H1 (cell line): ENCODE measurements around the gene CTNND2.

Source experiments
- EGR1 ChIP-seq: IDR thresholded peaks from 2 replicates; pipeline ENCODE4 v1.6.1; 2011; ENCODE audit warnings: low read depth, low read length, borderline replicate concordance
- EP300 ChIP-seq, 2 experiments: IDR thresholded peaks; 1 replicate in 1 of 2; 2 replicates in 1 of 2; pipeline ENCODE4 v1.6.1; 2011 to 2012; ENCODE audit warnings: low read depth in 2 of 2, low read length in 2 of 2, mild to moderate bottlenecking in 2 of 2, borderline replicate concordance in 1 of 2, inconsistent platforms in 1 of 2, moderate library complexity in 1 of 2
- GTF2F1 ChIP-seq: IDR thresholded peaks from 2 replicates; pipeline ENCODE4 v1.6.1; 2012; ENCODE audit warnings: low read depth, low read length, improper control_type of control experiment, borderline replicate concordance
- HDAC6 ChIP-seq: IDR thresholded peaks from one replicate; pipeline ENCODE4 v1.7.1; 2012; ENCODE audit warnings: low read depth, mild to moderate bottlenecking, inconsistent platforms, low read length, moderate library complexity
- MAFK ChIP-seq: IDR thresholded peaks from 2 replicates; pipeline ENCODE4 v1.6.1; 2012; ENCODE audit warnings: low read depth, mild to moderate bottlenecking, improper control_type of control experiment, low read length
- POLR2A ChIP-seq, 2 experiments: IDR thresholded peaks; 1 replicate in 1 of 2; 2 replicates in 1 of 2; pipeline ENCODE4 v1.6.1; 2011; ENCODE audit warnings: low read depth in 2 of 2, low read length in 2 of 2, mild to moderate bottlenecking in 2 of 2; ENCODE audit errors: control extremely low read depth in 1 of 2
- TF ChIP-seq, protein P1 (sequence below), 3 experiments: IDR thresholded peaks; 1 replicate in 2 of 3; 2 replicates in 1 of 3; pipeline versions ENCODE4 v1.5.1 to v1.6.1; 2011; ENCODE audit warnings: low read length in 3 of 3, mild to moderate bottlenecking in 3 of 3, inconsistent platforms in 2 of 3, low read depth in 1 of 3, moderate library complexity in 1 of 3; ENCODE audit not compliant: insufficient read depth in 1 of 3; ENCODE audit errors: control extremely low read depth in 1 of 3

DNA sequence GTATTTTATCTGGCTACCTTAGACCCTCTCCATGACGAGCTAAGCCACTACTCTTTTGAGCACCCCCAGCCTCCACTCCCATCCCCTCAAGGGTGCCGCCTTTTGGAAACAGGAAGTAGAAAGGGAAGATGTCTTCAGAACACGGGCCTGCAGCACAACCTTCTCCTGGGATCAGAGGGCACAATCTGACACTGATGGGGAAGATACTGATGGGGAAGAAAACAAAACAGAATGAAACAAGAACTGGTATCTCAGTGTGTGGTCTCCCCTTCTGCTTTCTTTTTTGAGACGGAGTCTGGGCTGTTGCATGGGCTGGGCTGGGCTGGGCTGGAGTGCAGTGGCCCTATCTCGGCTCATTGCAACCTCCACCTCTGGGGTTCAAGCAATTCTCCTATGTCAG, 603.5 kb downstream of the CTNND2 start:
- TF ChIP-seq, protein P1, sequence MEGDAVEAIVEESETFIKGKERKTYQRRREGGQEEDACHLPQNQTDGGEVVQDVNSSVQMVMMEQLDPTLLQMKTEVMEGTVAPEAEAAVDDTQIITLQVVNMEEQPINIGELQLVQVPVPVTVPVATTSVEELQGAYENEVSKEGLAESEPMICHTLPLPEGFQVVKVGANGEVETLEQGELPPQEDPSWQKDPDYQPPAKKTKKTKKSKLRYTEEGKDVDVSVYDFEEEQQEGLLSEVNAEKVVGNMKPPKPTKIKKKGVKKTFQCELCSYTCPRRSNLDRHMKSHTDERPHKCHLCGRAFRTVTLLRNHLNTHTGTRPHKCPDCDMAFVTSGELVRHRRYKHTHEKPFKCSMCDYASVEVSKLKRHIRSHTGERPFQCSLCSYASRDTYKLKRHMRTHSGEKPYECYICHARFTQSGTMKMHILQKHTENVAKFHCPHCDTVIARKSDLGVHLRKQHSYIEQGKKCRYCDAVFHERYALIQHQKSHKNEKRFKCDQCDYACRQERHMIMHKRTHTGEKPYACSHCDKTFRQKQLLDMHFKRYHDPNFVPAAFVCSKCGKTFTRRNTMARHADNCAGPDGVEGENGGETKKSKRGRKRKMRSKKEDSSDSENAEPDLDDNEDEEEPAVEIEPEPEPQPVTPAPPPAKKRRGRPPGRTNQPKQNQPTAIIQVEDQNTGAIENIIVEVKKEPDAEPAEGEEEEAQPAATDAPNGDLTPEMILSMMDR (IDR thresholded peaks at IDR 0.05; ENCODE audit: control extremely low read depth in 1 of 3, insufficient read depth in 1 of 3, low read depth in 1 of 3, low read length in 3 of 3) = no peak
- TF ChIP-seq POLR2A (IDR thresholded peaks at IDR 0.05; ENCODE audit: control extremely low read depth in 1 of 2, low read depth in 2 of 2, low read length in 2 of 2) = no peak
- TF ChIP-seq EP300 (IDR thresholded peaks at IDR 0.05; ENCODE audit: borderline replicate concordance in 1 of 2, low read depth in 2 of 2, low read length in 2 of 2) = no peak
- TF ChIP-seq GTF2F1 = no peak
- no peak for TF ChIP-seq EGR1
- TF ChIP-seq HDAC6 = no peak
- TF ChIP-seq MAFK = no peak
